ENCODE results near the gene ITPK1.
A peak's percentile ranks its signal among the peaks of the same experiment; 100 is the strongest.

ITPK1 gene

GRCh38 chr14:92916201-92916600, 199.5 kb downstream of the ITPK1 start:
- no peak for DNase-seq

DNA sequence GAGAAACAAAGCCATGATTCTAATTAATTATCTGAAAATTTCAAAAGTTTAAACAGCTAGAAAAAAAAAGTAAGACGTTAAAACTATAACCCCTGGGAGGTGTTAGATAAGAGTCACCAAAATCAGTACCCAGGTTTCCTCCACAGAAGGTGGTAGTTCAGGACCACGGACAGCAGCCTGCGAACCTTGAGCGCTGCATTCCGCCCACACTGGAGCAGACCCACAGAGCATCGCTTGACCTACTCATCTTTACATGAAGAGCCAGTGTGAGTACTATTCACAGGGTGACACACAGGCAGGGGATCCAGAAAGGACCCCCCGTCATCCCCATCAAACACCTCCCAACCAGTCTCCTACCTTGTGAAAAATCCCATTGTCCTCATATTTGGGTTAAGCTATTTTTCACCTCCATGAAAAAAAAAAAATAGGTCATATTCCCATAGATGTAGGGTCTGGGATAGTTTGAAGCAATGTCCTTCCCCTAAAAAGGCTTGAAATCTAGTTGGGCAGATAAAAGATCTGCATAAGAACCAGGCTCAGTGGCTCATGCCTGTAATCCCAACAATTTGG, 201.6 kb downstream of the ITPK1 start:
- DNase-seq, result peak; percentile 22

DNA sequence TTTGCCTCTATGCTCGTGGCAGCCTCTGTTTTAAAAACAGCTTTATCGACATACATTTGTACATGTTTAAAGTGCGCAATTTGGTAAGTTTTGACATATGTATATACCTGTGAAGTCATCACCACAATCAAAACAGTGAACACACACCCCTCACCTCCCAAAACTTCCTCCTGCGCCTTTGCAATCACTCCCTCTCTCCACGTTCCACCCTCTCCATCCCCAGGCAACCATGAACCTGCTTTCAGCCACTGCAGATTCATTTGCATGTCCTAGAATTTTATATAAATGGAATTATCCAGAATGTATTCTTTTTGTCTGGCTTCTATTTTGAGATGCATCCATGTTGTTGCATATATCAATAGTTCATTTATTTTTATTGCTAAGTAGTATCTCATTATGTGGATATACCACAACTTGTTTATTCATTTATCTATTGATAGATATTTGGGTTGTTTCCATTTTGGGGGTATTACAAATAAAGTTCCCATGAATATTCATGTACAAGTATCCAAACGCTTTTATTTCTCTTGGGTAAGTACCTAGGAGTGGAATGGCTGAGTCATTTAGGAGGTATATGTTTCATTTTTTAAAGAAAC, 208.3 kb downstream of the ITPK1 start:
- DNase-seq, result no peak

DNA sequence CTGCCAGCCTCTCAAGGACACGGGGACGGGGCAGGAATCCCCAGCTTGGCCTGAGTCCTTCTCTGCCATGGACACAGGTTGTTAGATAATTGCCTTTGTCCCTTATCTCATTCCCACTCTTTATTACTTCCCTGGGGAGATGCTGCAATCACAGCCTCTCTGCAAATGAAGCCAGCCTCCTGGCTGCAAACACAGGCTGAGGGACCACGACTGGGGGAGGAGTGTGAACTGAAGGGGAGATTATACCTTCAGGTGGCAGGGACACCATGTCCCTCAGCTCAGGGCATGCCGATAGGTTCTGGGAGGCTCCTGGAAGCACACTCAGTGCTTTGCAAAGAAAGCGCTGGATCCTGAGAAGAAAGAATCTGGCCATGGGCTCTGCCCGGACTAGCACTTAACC, 208.9 kb downstream of the ITPK1 start:
- no peak for DNase-seq

DNA sequence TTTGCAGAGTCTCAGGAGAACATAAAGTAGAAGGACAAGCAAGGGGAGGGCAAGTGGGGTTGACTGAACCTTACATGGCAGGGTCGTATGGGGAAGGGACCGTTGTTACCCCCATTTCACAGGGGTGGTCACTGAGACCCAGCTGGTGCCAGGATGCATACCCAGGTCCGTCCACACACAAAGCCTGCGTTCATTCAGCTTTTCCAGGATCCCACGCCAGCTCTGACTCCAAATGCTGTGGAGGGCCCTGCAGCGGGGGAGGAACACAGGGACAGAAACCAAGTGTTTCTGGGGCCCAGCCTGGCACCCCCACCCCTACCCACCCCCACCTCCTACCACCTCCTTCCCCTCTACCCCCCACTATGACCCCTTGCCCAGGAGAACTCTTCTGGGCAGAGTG, 209.3 kb downstream of the ITPK1 start:
- no peak for DNase-seq

DNA sequence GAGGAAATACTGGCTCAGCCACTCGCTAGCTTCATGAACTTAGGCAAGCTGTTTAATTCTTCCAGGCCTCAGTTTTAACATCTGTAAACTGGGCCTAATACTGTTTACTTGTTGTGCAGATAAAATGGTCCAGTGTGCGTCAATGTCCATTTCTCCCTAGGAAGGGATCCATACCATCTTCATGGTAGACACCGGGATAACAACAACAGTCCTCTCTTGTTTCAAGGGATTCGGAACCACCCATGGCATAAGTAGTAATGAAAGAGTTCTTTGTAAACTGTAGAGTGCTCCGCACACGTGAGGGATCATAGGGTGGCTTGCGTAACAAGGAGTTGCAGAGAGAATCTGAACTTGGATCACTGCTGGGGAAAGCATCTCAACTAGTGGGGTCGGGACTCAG, 210.1 kb downstream of the ITPK1 start:
- DNase-seq, result no peak

GRCh38 chr14:92903359-92903758, 212.4 kb downstream of the ITPK1 start:
- DNase-seq, result no peak

DNA sequence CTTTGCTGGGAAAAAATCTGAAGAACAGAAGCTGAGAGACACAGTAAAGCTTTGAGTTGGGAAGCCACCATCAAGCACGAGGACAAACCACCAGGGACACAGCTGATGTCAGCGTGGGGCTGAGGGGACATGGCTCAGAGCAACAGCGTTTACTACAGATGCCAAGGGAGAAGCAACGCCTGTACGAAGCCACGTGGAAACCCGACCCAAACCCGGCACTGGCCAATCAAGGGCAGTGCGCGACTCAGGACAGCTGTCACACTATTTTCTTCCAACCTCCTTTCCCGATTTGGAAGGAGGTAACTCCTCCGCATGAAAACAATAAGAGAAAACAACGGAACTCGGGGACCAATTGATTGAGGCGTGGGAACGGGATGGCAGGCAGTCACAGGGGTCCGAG, 213.0 kb downstream of the ITPK1 start:
- DNase-seq, result no peak

DNA sequence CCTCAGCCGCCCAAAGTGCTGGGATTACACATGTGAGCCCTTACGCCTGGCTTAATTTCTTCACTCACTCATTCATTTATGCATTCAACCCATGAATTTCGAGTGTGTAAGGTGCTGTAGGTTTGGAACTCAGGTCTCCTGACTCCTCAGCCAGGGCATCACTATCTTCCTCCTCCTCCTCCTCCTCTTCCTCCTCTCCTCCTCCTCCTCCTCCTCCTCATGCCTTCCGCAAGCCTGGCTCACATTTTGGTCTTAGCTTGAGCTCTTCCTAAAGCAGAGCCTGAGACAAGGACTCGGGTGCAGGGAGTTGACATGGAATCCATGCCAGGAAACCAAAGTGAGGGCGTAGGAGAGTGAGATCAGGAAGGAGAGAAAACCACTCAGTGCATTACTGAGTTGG, 213.5 kb downstream of the ITPK1 start:
- no peak for DNase-seq

- DNase-seq, result no peak
Observed at GRCh38 chr14:92900660-92901059, 215.1 kb downstream of the ITPK1 start.

DNA sequence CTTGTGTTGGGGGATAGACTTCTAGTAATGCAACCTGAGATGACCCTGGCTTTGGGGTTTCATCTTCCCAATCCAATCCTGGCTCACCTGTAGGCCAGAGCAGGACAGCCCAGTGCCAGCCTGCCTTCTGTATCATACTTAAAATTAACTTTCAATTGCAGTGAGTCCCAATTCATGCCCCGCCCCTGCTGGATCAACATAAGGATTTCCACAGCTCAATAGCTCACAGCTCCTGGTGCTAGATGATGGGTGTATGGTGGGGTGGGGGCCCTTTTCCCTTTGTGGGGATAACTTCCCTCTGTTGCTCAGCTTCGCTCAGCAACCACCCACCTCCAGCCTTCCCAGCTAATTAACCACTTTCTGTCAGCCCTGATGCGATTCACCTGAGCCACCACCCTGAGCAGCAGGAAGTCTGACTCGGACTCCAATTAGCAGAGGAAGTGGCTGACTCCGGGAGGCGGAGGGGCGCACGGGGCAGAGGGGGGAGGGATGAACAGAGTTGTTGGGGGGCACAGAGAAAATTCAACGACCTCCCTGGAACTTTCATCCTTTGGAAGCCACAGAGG, 217.1 kb downstream of the ITPK1 start:
- DNase-seq, result no peak

GRCh38 chr14:92897922-92898565, 217.7 kb downstream of the ITPK1 start:
- no peak for DNase-seq

DNA sequence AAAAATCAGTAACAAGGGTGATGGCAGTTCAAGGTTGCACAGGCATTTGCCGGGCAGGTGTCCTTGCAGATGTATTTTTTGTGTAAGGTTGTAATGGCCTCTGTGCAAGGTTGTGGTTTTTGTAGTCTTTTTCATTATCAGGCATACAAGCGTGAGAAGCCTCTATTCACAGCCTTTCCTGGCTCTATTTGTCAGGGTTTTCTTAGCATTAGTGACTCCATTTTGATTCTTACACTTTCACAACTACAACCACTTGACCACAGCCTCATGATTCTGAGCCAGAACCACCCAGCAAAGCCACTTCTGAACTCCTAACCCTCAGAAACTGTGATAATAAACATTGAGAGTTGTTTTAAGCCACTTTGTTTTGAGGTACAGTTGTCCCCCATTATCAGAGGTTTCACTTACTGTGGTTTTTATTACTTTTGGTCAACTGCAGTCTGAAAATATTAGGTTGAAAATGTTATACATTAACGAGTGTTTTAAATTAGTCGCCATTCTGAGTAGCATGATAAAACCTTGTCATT, 220.3 kb downstream of the ITPK1 start:
- no peak for DNase-seq

- DNase-seq, result no peak
Observed at GRCh38 chr14:92892589-92892988, 223.1 kb downstream of the ITPK1 start.

DNA sequence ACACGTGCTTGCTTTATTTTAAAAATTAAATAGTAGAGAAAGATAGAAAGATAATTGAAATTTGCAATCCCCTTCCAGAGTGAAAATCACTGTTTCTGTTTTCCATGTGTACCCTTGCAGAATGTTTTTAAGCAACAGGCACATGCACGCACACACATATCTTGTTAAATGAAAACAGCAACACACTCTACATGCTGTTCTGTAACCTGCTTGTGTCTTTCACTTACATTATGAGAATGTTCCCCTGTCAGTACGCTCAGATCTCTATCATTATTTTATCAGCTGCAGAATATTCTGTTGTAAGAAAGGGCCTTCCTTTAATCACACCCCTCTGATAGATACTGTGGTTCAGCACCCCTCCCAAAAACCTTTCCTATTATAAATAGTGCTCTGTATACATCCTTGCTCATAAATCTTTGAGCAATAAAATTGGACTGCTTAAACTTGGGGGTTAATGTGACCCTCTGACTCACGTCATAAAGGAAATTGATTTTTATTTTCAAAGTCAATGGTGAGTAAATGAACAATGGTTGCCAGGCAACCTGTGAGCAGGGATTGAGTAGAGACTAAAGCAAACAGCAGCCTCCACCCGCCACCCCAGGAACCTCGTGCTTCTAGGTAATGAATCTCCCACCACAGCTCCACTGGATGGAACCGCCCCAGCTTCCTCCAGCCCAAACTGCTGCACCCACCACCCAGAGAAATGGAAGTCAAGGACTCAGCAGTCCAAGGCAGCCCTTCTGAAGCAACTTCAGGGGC, 224.7 kb downstream of the ITPK1 start:
- no peak for DNase-seq

- no peak for DNase-seq
Observed at GRCh38 chr14:92888896-92889295, 226.8 kb downstream of the ITPK1 start.

GRCh38 chr14:92887157-92887556, 228.6 kb downstream of the ITPK1 start:
- DNase-seq, result no peak
